K562 (cell line): ENCODE measurements around the gene APOBEC3A. TPM values are rescaled to one million over a fixed set of nuclear protein-coding genes. Genes with fewer than 3 reads are reported as not detected.

ENCODE experiments used
- ATF2 ChIP-seq: sonication (generic); formaldehyde crosslinking; IDR thresholded peaks from 2 replicates; pipeline ENCODE4 v1.8.1; 2022; ENCODE audit warnings: missing genetic modification reagents
- NUFIP1 ChIP-seq: fragments of 450-650 bp; IDR thresholded peaks from 2 replicates; pipeline ENCODE4 v1.6.1; 2018; ENCODE audit not compliant: partially characterized antibody
- PHF8 ChIP-seq: fragments of 200-600 bp; sonication (generic); IDR thresholded peaks from 2 replicates; pipeline ENCODE4 v1.6.1; 2012; ENCODE audit warnings: mixed run types, mild to moderate bottlenecking, inconsistent platforms, low read length, moderate library complexity, borderline replicate concordance
- SNIP1 ChIP-seq: fragments of 450-650 bp; IDR thresholded peaks from 2 replicates; pipeline ENCODE4 v1.7.1; 2017; ENCODE audit warnings: low read depth, mild to moderate bottlenecking
- VEZF1 ChIP-seq: fragments of 200-800 bp; sonication (Bioruptor generic); IDR thresholded peaks from 2 replicates; pipeline ENCODE4 v1.6.1; 2017; ENCODE audit warnings: missing genetic modification characterization, missing compliant biosample characterization
- ZBTB40 ChIP-seq, 2 experiments: fragments of 450-650 bp in 1 of 2; sonication (generic) in 1 of 2; formaldehyde crosslinking in 1 of 2; IDR thresholded peaks; 2 replicates each; pipeline versions ENCODE4 v1.7.1 to v1.9.0; 2016 to 2022; ENCODE audit warnings: inconsistent platforms in 1 of 2, mild to moderate bottlenecking in 1 of 2, missing genetic modification reagents in 1 of 2
- ZNF263 ChIP-seq: sonication (generic); formaldehyde crosslinking; IDR thresholded peaks from 2 replicates; pipeline ENCODE4 v1.8.0; 2022; ENCODE audit warnings: mild to moderate bottlenecking, missing genetic modification reagents, borderline replicate concordance
- ZNF431 ChIP-seq: sonication (generic); formaldehyde crosslinking; IDR thresholded peaks from 2 replicates; pipeline ENCODE4 v1.8.0; 2022; ENCODE audit warnings: mild to moderate bottlenecking, missing genetic modification reagents
- polyA plus RNA-seq, 8 experiments: library from polyadenylated mRNA; depleted of rRNA in 4 of 8; stranded (reverse) in 5 of 8; unstranded in 3 of 8; fragments of >200 nt; fragmentation: Nextera tagmentation in 2 of 8; fragmentation: Illumina TruSeq in 1 of 8; extraction: Ambion mirVana in 2 of 8; extraction: Trizol in 1 of 8; gene quantifications; 2 replicates each; pipeline versions ENCODE4 v1.2.1 to v1.2.3, GENCODE V29; 2011 to 2014; ENCODE audit warnings: inconsistent platforms in 1 of 8, missing spikeins in 1 of 8
- total RNA-seq, 7 experiments: library from RNA; depleted of rRNA in 6 of 7; stranded (reverse); fragments of >200 nt in 6 of 7; fragmentation: Illumina TruSeq in 2 of 7; extraction: Trizol in 2 of 7; gene quantifications; 2 replicates each; pipeline versions ENCODE4 v1.2.1 to v1.2.3, GENCODE V29; 2011 to 2021; ENCODE audit warnings: low replicate concordance in 1 of 7
- TF ChIP-seq, protein P1 (sequence below): sonication (generic); formaldehyde crosslinking; IDR thresholded peaks from 2 replicates; pipeline ENCODE4 v1.8.0; 2023; ENCODE audit warnings: mild to moderate bottlenecking, missing genetic modification reagents

Gene APOBEC3A
- total and polyA plus RNA-seq, 9 of the 15 experiments (the other 6 are each of a cell fraction or from before 2014, with no cell fraction given): 0.04 TPM; not detected in 8

GRCh38 chr22:38967451-38968450, 10.3 kb downstream of the APOBEC3A start (continued):
- TF ChIP-seq ZBTB40 (IDR thresholded peaks at IDR 0.05) (no peak), ZBTB40 (CRISPR knock-in tag; IDR thresholded peaks at IDR 0.05) (no peak), ZNF431 (CRISPR knock-in tag) (no peak), VEZF1 (CRISPR knock-in tag) (peak; percentile 23; the same call in 1 of the 2 replicates), NUFIP1 (no peak), PHF8 (no peak), ZNF263 (CRISPR knock-in tag) (peak; percentile 84), ATF2 (CRISPR knock-in tag) (no peak), SNIP1 (no peak)
- TF ChIP-seq, protein P1, sequence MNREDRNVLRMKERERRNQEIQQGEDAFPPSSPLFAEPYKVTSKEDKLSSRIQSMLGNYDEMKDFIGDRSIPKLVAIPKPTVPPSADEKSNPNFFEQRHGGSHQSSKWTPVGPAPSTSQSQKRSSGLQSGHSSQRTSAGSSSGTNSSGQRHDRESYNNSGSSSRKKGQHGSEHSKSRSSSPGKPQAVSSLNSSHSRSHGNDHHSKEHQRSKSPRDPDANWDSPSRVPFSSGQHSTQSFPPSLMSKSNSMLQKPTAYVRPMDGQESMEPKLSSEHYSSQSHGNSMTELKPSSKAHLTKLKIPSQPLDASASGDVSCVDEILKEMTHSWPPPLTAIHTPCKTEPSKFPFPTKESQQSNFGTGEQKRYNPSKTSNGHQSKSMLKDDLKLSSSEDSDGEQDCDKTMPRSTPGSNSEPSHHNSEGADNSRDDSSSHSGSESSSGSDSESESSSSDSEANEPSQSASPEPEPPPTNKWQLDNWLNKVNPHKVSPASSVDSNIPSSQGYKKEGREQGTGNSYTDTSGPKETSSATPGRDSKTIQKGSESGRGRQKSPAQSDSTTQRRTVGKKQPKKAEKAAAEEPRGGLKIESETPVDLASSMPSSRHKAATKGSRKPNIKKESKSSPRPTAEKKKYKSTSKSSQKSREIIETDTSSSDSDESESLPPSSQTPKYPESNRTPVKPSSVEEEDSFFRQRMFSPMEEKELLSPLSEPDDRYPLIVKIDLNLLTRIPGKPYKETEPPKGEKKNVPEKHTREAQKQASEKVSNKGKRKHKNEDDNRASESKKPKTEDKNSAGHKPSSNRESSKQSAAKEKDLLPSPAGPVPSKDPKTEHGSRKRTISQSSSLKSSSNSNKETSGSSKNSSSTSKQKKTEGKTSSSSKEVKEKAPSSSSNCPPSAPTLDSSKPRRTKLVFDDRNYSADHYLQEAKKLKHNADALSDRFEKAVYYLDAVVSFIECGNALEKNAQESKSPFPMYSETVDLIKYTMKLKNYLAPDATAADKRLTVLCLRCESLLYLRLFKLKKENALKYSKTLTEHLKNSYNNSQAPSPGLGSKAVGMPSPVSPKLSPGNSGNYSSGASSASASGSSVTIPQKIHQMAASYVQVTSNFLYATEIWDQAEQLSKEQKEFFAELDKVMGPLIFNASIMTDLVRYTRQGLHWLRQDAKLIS (CRISPR knock-in tag): no peak
